GM12872 (cell line): ENCODE measurements around the gene BAZ2A.

Experiments used
- TF ChIP-seq, protein P1 (sequence below): IDR thresholded peaks from 3 replicates; pipeline ENCODE4 v1.5.1; 2011; ENCODE audit warnings: low read depth, mild to moderate bottlenecking, low read length, moderate library complexity; ENCODE audit not compliant: insufficient read depth

The BAZ2A gene

DNA sequence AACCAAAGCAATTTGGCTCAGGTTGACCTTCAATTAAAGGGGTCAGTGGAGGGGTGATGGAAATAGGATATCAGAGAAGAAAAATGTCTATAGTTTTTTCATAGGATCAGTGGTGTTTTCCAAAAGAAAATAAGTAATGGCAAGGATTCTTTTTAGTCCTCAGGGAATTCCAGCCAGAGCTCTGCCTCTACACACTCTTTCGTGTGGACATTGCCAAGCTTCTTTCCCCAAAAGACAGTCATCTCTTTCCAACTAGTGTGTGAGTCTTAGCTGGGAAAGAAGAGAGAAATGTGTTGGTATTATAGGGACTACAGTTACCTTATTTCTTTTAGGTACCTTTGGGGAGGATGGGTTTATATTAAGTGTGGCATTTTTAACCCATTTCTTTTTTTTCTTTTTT is 62.0 kb downstream of the BAZ2A start:
- TF ChIP-seq, protein P1, sequence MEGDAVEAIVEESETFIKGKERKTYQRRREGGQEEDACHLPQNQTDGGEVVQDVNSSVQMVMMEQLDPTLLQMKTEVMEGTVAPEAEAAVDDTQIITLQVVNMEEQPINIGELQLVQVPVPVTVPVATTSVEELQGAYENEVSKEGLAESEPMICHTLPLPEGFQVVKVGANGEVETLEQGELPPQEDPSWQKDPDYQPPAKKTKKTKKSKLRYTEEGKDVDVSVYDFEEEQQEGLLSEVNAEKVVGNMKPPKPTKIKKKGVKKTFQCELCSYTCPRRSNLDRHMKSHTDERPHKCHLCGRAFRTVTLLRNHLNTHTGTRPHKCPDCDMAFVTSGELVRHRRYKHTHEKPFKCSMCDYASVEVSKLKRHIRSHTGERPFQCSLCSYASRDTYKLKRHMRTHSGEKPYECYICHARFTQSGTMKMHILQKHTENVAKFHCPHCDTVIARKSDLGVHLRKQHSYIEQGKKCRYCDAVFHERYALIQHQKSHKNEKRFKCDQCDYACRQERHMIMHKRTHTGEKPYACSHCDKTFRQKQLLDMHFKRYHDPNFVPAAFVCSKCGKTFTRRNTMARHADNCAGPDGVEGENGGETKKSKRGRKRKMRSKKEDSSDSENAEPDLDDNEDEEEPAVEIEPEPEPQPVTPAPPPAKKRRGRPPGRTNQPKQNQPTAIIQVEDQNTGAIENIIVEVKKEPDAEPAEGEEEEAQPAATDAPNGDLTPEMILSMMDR = no peak

DNA sequence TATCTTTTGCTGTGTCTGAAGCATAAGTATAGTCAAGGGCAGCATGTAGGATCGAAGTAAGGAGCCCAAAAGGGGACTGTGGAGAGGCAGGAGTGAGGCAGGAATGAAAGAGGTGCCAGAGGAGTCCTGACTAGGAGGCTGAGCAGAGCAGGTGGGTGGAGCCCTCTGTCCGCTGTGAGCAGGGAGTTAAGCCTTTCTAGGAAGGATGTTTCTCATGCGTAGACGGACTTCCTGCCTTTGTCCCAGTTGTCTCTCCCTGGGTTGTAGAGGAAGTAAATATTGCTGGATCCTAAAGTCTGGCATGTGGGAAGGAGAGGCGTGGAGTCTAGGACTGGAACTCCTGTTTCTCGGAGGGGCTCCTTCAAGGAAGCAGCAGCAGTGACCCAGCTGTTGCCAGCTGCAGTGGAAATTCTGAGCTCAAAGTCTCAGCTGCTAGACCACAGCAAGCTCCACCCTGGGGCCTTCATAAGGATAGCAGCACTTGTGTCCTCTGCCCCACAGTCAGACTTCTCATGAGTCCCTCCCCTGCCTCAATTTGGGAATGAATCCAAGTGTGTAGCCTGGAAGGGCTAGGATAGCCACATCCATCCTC is 64.5 kb downstream of the BAZ2A start:
- TF ChIP-seq, protein P1 = peak; percentile 25; the same call in 1 of the 3 replicates

DNA sequence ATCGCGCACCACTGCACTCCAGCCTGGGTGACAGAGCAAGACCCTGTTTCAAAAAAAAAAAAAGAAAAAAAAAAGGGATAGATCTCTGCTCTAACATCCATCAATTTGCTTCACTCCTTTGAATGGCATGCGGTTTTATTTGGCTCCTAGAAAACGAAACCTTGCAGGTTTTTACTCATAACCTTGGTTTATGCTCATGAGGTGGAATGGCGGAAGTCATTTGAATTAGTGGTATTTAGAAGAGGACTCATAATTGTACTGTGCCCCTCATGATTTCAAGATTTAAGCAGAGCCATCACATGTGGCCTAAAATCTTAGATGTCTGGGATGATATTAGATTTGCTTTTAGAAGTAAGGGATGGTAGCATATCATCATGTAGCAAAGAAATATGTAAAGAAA is 79.1 kb downstream of the BAZ2A start:
- TF ChIP-seq, protein P1 = no peak

DNA sequence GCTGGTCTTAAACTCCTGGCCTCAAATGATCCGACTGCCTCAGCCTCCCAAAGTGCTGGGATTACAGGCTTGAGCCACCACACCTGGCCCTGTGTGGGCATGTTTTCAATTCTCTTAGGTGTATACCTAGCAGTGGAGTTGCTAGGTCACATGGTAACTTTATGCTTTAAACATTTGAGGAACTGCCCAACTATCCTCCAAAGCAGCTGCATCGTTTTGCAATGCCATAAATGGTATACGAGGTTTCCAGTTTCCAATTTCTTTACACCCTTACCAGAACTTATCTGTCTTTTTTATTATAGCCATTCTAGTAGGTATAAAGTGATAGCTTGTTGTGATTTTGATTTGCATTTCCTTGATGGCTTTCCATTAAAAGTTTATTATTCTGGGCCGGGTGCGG is 83.4 kb downstream of the BAZ2A start:
- TF ChIP-seq, protein P1 = no peak
